ENCODE results near the gene ZNF559.

DNA sequence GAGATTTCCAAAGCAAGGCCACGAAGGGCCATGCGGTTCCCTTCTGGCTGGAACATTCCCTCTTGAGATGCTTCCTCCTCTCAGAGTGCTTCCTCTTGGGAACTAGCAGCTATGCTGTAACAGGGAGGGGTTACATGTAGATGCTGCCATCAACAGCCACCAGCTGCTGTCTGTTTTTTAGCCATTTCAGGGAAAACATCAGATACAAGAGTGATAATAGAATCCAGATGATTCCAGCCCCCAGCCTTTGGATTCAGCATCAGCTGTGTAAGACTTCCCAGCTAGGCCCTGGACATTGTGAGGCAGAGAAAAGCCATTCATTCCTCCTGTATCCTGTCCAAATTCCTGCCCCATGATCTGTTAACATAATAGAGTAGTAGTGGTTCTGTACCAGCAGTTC, 30.7 kb downstream of the ZNF559 start:
- TF ChIP-seq, protein P1, sequence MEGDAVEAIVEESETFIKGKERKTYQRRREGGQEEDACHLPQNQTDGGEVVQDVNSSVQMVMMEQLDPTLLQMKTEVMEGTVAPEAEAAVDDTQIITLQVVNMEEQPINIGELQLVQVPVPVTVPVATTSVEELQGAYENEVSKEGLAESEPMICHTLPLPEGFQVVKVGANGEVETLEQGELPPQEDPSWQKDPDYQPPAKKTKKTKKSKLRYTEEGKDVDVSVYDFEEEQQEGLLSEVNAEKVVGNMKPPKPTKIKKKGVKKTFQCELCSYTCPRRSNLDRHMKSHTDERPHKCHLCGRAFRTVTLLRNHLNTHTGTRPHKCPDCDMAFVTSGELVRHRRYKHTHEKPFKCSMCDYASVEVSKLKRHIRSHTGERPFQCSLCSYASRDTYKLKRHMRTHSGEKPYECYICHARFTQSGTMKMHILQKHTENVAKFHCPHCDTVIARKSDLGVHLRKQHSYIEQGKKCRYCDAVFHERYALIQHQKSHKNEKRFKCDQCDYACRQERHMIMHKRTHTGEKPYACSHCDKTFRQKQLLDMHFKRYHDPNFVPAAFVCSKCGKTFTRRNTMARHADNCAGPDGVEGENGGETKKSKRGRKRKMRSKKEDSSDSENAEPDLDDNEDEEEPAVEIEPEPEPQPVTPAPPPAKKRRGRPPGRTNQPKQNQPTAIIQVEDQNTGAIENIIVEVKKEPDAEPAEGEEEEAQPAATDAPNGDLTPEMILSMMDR (conservative IDR thresholded peaks at IDR 0.05; ENCODE audit: low read depth, low read length), result no peak
- TF ChIP-seq EZH2 (IDR thresholded peaks at IDR 0.05; ENCODE audit: borderline replicate concordance, low read depth, low read length, poor library complexity, severe bottlenecking), result no peak
